HepG2 (cell line): Measurements from ENCODE around the gene ZNF343. TPM values are rescaled to one million over a fixed set of nuclear protein-coding genes. Genes with fewer than 3 reads are reported as not detected.

Source experiments
- FOXK1 ChIP-seq: sonication (generic); formaldehyde crosslinking; IDR thresholded peaks from 2 replicates; pipeline ENCODE4 v1.4.0; 2020; ENCODE audit warnings: low read depth, missing genetic modification reagents, borderline replicate concordance
- GMEB1 ChIP-seq: sonication (generic); formaldehyde crosslinking; IDR thresholded peaks from 2 replicates; pipeline ENCODE4 v1.5.1; 2020; ENCODE audit warnings: missing genetic modification reagents, mild to moderate bottlenecking, borderline replicate concordance
- HNRNPLL ChIP-seq: fragments of 200-400 bp; formaldehyde crosslinking; IDR thresholded peaks from 2 replicates; pipeline ENCODE4 v1.6.1; 2017; ENCODE audit warnings: mild to moderate bottlenecking, low read depth, low read length; ENCODE audit not compliant: poor library complexity, severe bottlenecking
- NONO ChIP-seq, 2 experiments: fragments of 450-650 bp in 1 of 2; sonication (generic) in 1 of 2; formaldehyde crosslinking in 1 of 2; IDR thresholded peaks in 1 of 2; conservative IDR thresholded peaks in 1 of 2; 2 replicates each; pipeline versions ENCODE4 v1.6.1 to v1.8.0; 2017 to 2022; ENCODE audit warnings: mild to moderate bottlenecking in 1 of 2, missing genetic modification reagents in 1 of 2, moderate library complexity in 1 of 2
- PHF20 ChIP-seq: sonication (generic); formaldehyde crosslinking; IDR thresholded peaks from 2 replicates; pipeline ENCODE4 v1.5.0; 2020; ENCODE audit warnings: mild to moderate bottlenecking, missing genetic modification reagents
- POGK ChIP-seq: sonication (generic); formaldehyde crosslinking; conservative IDR thresholded peaks from 2 replicates; pipeline ENCODE4 v1.8.0; 2022; ENCODE audit warnings: mild to moderate bottlenecking, moderate library complexity, missing genetic modification reagents
- PPARG ChIP-seq: conservative IDR thresholded peaks from 2 replicates; pipeline ENCODE4 v1.6.1; 2016; ENCODE audit warnings: missing biosample characterization, missing genetic modification reagents
- THAP9 ChIP-seq: sonication (generic); formaldehyde crosslinking; IDR thresholded peaks from 2 replicates; pipeline ENCODE4; 2020; ENCODE audit warnings: missing genetic modification reagents, mild to moderate bottlenecking, borderline replicate concordance
- ZNF143 ChIP-seq: sonication (generic); formaldehyde crosslinking; IDR thresholded peaks from 2 replicates; pipeline ENCODE4 v1.4.0; 2020; ENCODE audit warnings: missing genetic modification reagents
- ZNF160 ChIP-seq: sonication (generic); formaldehyde crosslinking; IDR thresholded peaks from 2 replicates; pipeline ENCODE4 v1.8.0; 2022; ENCODE audit warnings: mild to moderate bottlenecking, inconsistent platforms, missing genetic modification reagents
- ZNF510 ChIP-seq: sonication (generic); formaldehyde crosslinking; IDR thresholded peaks from 2 replicates; pipeline ENCODE4 v1.4.0; 2020; ENCODE audit warnings: low read depth, mild to moderate bottlenecking, missing genetic modification reagents
- ZNF550 ChIP-seq: sonication (generic); formaldehyde crosslinking; IDR thresholded peaks from 2 replicates; pipeline ENCODE4 v1.4.0; 2020; ENCODE audit warnings: mild to moderate bottlenecking, missing genetic modification reagents, borderline replicate concordance
- ZNF674 ChIP-seq: sonication (generic); formaldehyde crosslinking; IDR thresholded peaks from 2 replicates; pipeline ENCODE4 v1.5.0; 2020; ENCODE audit warnings: low read depth, mild to moderate bottlenecking, missing genetic modification reagents
- ZNF737 ChIP-seq: sonication (generic); formaldehyde crosslinking; IDR thresholded peaks from 2 replicates; pipeline ENCODE4 v1.5.0; 2020; ENCODE audit warnings: missing genetic modification reagents, mild to moderate bottlenecking, borderline replicate concordance
- ZSCAN20 ChIP-seq: sonication (generic); formaldehyde crosslinking; IDR thresholded peaks from 2 replicates; pipeline ENCODE4 v1.4.0; 2020; ENCODE audit warnings: missing genetic modification reagents, mild to moderate bottlenecking, borderline replicate concordance
- polyA plus RNA-seq, 8 experiments: library from polyadenylated mRNA; depleted of rRNA in 3 of 8; stranded (reverse) in 7 of 8; unstranded in 1 of 8; fragments of >200 nt; fragmentation: Illumina TruSeq in 4 of 8; extraction: Trizol in 4 of 8; gene quantifications; 2 replicates each; pipeline versions ENCODE4 v1.2.1 to v1.2.3, GENCODE V29; 2011 to 2016; ENCODE audit warnings: low read depth in 4 of 8, missing spikeins in 1 of 8, mixed read lengths in 1 of 8; ENCODE audit not compliant: insufficient read depth in 1 of 8
- total RNA-seq, 5 experiments: library from RNA; depleted of rRNA; stranded (reverse); fragments of >200 nt; fragmentation: Illumina TruSeq; extraction: Trizol; gene quantifications; 2 replicates each; pipeline ENCODE4 v1.2.3, GENCODE V29; 2016; ENCODE audit warnings: low read depth in 1 of 5
- TF ChIP-seq, protein P1 (sequence below): IDR thresholded peaks from 2 replicates; pipeline ENCODE4 v1.4.0; 2020; ENCODE audit warnings: mild to moderate bottlenecking, missing genetic modification reagents

Gene ZNF343
- total and polyA plus RNA-seq, 2 of the 13 experiments (the other 11 are each of a cell fraction or from before 2014, with no cell fraction given) = 16.4 to 22.1 TPM

- TF ChIP-seq HNRNPLL = peak; percentile 85
- TF ChIP-seq ZNF143 (CRISPR knock-in tag) = 0 out of 2 replicates have a peak, but pooled peaks have one; percentile 1
- TF ChIP-seq ZNF510 = 0 out of 2 replicates have a peak, but pooled peaks have one; percentile 42
- no peak for TF ChIP-seq ZNF160 (CRISPR knock-in tag)
- TF ChIP-seq PPARG = no peak
- 0 out of 2 replicates have a peak, but pooled peaks have one; percentile 12 for TF ChIP-seq ZNF674
- TF ChIP-seq ZNF737 (CRISPR knock-in tag) = 0 out of 2 replicates have a peak, but pooled peaks have one; percentile 30
- TF ChIP-seq PHF20 (CRISPR knock-in tag) = peak; percentile 69; the same call in 1 of the 2 replicates
- TF ChIP-seq ZNF550 (CRISPR knock-in tag) = no peak
- peak; percentile 19; the same call in 1 of the 2 replicates for TF ChIP-seq GMEB1 (CRISPR knock-in tag)
- TF ChIP-seq THAP9 (CRISPR knock-in tag) = peak; percentile 61; the same call in 1 of the 2 replicates
- TF ChIP-seq, protein P1, sequence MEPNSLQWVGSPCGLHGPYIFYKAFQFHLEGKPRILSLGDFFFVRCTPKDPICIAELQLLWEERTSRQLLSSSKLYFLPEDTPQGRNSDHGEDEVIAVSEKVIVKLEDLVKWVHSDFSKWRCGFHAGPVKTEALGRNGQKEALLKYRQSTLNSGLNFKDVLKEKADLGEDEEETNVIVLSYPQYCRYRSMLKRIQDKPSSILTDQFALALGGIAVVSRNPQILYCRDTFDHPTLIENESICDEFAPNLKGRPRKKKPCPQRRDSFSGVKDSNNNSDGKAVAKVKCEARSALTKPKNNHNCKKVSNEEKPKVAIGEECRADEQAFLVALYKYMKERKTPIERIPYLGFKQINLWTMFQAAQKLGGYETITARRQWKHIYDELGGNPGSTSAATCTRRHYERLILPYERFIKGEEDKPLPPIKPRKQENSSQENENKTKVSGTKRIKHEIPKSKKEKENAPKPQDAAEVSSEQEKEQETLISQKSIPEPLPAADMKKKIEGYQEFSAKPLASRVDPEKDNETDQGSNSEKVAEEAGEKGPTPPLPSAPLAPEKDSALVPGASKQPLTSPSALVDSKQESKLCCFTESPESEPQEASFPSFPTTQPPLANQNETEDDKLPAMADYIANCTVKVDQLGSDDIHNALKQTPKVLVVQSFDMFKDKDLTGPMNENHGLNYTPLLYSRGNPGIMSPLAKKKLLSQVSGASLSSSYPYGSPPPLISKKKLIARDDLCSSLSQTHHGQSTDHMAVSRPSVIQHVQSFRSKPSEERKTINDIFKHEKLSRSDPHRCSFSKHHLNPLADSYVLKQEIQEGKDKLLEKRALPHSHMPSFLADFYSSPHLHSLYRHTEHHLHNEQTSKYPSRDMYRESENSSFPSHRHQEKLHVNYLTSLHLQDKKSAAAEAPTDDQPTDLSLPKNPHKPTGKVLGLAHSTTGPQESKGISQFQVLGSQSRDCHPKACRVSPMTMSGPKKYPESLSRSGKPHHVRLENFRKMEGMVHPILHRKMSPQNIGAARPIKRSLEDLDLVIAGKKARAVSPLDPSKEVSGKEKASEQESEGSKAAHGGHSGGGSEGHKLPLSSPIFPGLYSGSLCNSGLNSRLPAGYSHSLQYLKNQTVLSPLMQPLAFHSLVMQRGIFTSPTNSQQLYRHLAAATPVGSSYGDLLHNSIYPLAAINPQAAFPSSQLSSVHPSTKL (CRISPR knock-in tag) = peak; percentile 7; the same call in 1 of the 2 replicates
- 0 out of 2 replicates have a peak, but pooled peaks have one; percentile 37 for TF ChIP-seq POGK
- peak; percentile 6; the same call in 1 of the 2 replicates for TF ChIP-seq FOXK1 (CRISPR knock-in tag)
- TF ChIP-seq ZSCAN20 = peak; percentile 72
- no peak for TF ChIP-seq NONO (IDR thresholded peaks at IDR 0.05)
- peak; percentile 11; the same call in 1 of the 2 replicates for TF ChIP-seq NONO (CRISPR knock-in tag; conservative IDR thresholded peaks at IDR 0.05)
Observed at GRCh38 chr20:2524709-2525506, 16.2 kb upstream of the ZNF343 start (continued).
